ENCODE data around the gene MAPKAP1.
A peak's percentile ranks its signal among the peaks of the same experiment; 100 is the strongest.

The MAPKAP1 gene

DNA sequence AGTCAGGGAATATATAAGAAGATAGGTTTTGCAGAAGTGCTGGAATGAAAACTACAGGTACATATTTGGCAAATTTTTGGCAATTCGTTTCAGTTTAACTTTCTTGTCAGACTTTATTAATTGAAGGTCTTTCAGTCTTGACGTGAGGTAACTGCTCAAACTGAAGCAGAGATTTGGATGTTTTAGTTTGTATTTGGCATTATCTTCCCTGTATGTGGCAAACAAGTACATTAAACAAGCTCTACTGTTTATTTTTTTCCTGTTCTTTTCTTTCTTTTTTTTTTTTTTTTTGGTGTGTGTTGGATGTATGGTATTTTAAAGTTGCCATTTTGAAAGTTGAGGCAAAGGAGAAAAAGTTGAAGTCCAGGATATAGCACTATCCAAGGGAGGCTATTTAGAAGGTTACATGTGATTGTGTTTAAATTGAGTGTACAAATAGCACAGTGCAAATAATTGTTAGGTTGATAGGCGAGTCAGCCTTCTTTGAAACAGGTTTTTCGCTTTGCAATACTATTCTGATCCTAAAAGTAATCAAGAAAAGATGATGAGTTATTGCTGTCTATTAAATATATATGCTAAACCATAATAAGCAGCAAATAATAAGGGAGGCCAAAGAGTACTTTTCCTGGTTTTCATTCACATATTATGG, 42.4 kb upstream of the MAPKAP1 start:
- Histone ChIP-seq H3K4me2 (peak overlapping the region; percentile 85 to 97 (median 94); a peak in 18 of 22 replicates), H3K27me3 (peaks cover 32 to 59% (median 51%) of the 10 kb centered on the region in 11 experiments), H3K9ac (no peak overlapping the region), H3K36me3 (peaks cover 0 to 33% (median 4%) of the 10 kb centered on the region in 11 experiments; a peak in 7 of 22 replicates), H4K20me1 (peaks cover 0 to 44% (median 23%) of the 10 kb centered on the region in 11 experiments; a peak in 15 of 22 replicates), H3K9me3 (replicated peaks in 1 of 11) (no peaks in the 10 kb centered on the region), H3K4me1 (peaks cover 15 to 29% (median 20%) of the 10 kb centered on the region in 10 experiments; a peak in 19 of 20 replicates), H3K27ac (no peak overlapping the region), H3K4me3 (peak overlapping the region in 6 of 10 experiments; percentile 70 to 84 (median 79); a peak in 8 of 20 replicates)
- TF ChIP-seq Cebpa-rat (IDR thresholded peaks at IDR 0.05) = no peak

DNA sequence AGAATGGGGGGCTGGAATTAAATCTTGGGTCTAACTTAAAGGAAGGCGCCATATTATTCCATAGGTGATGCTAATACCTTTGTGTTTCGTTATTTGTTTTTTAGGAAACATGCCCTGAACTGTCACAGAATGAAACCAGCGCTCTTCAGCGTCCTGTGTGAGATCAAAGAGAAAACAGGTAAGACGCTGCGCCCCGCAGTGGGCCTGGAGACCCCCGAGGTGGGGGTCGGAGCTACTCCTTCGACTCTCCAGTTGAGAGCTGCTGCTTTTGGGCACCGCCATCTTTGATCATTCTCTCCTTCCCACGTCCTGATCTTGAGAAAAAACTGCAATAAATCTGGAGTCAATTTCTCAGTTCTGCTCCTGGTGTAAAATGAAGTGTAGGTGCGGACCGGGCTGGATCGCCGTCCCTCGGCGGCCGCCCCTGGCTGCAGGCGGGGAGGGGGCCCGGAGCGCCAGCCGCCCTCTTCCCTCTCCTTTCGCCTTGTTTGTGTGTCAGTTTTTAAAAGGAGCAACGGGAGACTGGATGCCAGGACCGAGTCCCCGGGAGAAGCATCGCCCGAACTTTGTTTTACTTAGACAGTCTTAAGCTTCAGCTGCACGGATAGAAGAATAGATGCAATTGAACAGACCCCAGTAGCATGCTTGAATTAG, 41.6 kb upstream of the MAPKAP1 start:
- Histone ChIP-seq H4K20me1 (peaks cover 0 to 44% (median 23%) of the 10 kb centered on the region in 11 experiments; a peak in 15 of 22 replicates), H3K27ac (peak overlapping the region in 7 of 11 experiments; percentile 69 to 87 (median 76); a peak in 12 of 22 replicates), H3K27me3 (peaks cover 32 to 58% (median 51%) of the 10 kb centered on the region in 11 experiments), H3K9me3 (replicated peaks in 1 of 11) (no peaks in the 10 kb centered on the region), H3K4me1 (peaks cover 15 to 29% (median 20%) of the 10 kb centered on the region in 10 experiments; a peak in 19 of 20 replicates), H3K36me3 (peaks cover 0 to 33% (median 4%) of the 10 kb centered on the region in 11 experiments; a peak in 7 of 22 replicates), H3K4me2 (peak overlapping the region; percentile 85 to 97 (median 94)), H3K4me3 (peak overlapping the region; percentile 70 to 91 (median 80)), H3K9ac (peak overlapping the region; percentile 75 to 88 (median 85))
- TF ChIP-seq Cebpa-rat (IDR thresholded peaks at IDR 0.05) = no peak

DNA sequence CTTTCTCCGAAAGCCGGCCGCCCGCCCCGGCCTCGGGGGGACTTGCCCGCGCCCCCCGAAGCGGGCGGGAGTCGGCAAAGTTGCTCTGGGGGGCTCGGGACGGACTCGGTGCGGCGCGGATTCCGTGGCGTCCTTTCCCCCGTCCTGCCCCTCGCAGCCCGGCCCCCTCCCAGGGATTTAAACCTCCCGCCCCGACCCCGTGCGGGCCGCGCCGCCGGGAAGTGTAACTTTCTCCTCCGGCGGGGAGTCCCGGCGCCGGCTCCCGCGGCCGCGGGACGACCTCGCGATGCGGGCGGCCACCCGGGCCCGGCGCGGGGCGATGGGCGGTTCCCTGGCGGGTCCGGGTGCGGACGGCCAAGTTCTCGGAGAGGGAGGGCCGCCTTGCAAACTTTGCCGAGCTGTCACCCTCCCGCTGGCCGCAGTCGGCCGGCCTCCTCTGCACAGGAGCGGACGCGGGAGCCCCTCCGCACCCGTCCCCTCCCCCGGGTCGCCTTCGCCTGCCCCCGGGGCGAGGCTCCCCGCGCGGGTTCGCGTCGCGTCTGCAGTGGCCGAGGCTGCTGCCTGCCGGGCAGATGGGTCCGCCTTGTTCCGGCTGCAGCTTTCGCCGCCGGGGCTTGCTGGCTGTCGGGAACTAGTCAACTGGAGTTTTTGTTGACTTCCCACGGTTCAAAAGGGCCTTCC, 40.9 kb upstream of the MAPKAP1 start:
- peak overlapping the region; percentile 75 to 88 (median 85) for H3K9ac ChIP-seq
- no peak for TF ChIP-seq Cebpa-rat (IDR thresholded peaks at IDR 0.05)
- peaks cover 0 to 33% (median 4%) of the 10 kb centered on the region in 11 experiments; a peak in 7 of 22 replicates for H3K36me3 ChIP-seq
- peaks cover 0 to 44% (median 23%) of the 10 kb centered on the region in 11 experiments; a peak in 15 of 22 replicates for H4K20me1 ChIP-seq
- H3K27ac ChIP-seq = peak overlapping the region; percentile 56 to 87 (median 77); a peak in 21 of 22 replicates
- H3K9me3 ChIP-seq (replicated peaks in 1 of 11) = no peaks in the 10 kb centered on the region
- peaks cover 32 to 57% (median 51%) of the 10 kb centered on the region in 11 experiments for H3K27me3 ChIP-seq
- peaks cover 15 to 29% (median 20%) of the 10 kb centered on the region in 10 experiments; a peak in 19 of 20 replicates for H3K4me1 ChIP-seq
- H3K4me3 ChIP-seq = peak overlapping the region; percentile 70 to 91 (median 80)
- H3K4me2 ChIP-seq = peak overlapping the region; percentile 85 to 97 (median 94)

DNA sequence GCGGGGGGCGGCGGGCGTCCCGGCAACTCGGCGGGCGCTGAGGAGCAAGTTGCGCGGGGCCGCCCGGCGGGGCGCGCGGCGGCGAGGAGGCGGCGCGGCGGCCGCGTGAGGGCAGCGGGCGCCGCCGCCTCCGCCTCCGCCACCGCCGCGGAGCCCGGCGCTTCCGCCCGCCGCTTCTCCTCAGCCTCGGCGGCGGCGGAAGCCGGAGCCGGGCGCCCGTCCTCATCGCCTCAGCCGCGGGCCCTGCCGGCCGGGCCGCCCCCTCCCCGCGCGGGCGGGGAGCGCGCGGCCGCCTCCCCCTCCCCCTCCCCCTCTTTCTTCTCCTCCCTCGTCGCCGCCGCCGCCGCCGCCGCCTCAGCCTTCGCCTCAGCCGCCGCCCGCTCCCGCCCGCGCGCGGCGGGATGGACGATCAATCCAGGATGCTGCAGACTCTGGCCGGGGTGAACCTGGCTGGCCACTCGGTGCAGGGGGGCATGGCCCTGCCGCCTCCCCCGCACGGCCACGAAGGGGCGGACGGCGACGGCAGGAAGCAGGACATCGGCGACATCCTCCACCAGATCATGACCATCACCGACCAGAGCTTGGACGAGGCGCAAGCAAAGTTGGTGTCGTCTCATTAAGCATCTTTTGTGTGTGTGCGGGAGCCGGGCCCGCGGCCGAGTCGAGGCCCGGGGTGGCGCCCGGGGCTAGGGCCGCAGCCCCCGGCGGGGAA, 40.2 kb upstream of the MAPKAP1 start, which contains the start of gene PBX3:
Gene PBX3, plus strand, starts transcription at position 321 of the 712 bp plus-strand sequence.
- Histone ChIP-seq H3K4me3 (peak within 1 kb of the TSS; percentile 70 to 91 (median 80)), H3K4me1 (peaks cover 15 to 29% (median 20%) of the 10 kb centered on the region in 10 experiments; a peak in 19 of 20 replicates), H3K9ac (peak within 1 kb of the TSS; percentile 75 to 88 (median 85)), H3K9me3 (replicated peaks in 1 of 11) (no peaks in the 10 kb centered on the region), H3K27ac (peak within 1 kb of the TSS; percentile 56 to 87 (median 77); a peak in 21 of 22 replicates), H4K20me1 (peaks cover 0 to 44% (median 23%) of the 10 kb centered on the region in 11 experiments; a peak in 15 of 22 replicates), H3K36me3 (peaks cover 0 to 33% (median 4%) of the 10 kb centered on the region in 11 experiments; a peak in 7 of 22 replicates), H3K27me3 (peaks cover 32 to 51% (median 49%) of the 10 kb centered on the region in 11 experiments), H3K4me2 (peak within 1 kb of the TSS; percentile 85 to 97 (median 94))
- no peak for TF ChIP-seq Cebpa-rat (IDR thresholded peaks at IDR 0.05)

DNA sequence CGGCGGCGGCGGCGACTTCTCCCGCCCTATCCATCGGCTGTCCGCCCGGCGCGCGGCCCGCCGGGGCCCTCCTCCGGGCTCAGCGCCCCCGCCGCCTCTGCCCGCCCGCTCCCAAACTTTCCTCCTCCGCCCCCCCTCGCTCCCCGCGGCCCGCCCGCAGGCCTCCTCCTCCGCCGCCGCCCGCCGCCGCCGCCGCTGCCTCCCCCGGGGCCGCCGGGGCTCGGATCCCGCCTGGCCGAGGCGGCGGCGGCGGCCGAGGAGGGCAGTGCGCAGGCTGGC, 39.7 kb upstream of the MAPKAP1 start:
- Histone ChIP-seq H3K4me3 (peak overlapping the region; percentile 70 to 91 (median 80)), H3K9ac (peak overlapping the region; percentile 75 to 88 (median 85)), H4K20me1 (peaks cover 0 to 44% (median 23%) of the 10 kb centered on the region in 11 experiments; a peak in 15 of 22 replicates), H3K27ac (peak overlapping the region; percentile 56 to 87 (median 77); a peak in 21 of 22 replicates), H3K27me3 (peaks cover 32 to 46% (median 45%) of the 10 kb centered on the region in 11 experiments), H3K36me3 (peaks cover 0 to 33% (median 4%) of the 10 kb centered on the region in 11 experiments; a peak in 7 of 22 replicates), H3K9me3 (replicated peaks in 1 of 11) (no peaks in the 10 kb centered on the region), H3K4me2 (peak overlapping the region in 10 of 11 experiments; percentile 21 to 97 (median 94); a peak in 17 of 22 replicates), H3K4me1 (peaks cover 15 to 29% (median 20%) of the 10 kb centered on the region in 10 experiments; a peak in 19 of 20 replicates)
- TF ChIP-seq Cebpa-rat (IDR thresholded peaks at IDR 0.05) = no peak

DNA sequence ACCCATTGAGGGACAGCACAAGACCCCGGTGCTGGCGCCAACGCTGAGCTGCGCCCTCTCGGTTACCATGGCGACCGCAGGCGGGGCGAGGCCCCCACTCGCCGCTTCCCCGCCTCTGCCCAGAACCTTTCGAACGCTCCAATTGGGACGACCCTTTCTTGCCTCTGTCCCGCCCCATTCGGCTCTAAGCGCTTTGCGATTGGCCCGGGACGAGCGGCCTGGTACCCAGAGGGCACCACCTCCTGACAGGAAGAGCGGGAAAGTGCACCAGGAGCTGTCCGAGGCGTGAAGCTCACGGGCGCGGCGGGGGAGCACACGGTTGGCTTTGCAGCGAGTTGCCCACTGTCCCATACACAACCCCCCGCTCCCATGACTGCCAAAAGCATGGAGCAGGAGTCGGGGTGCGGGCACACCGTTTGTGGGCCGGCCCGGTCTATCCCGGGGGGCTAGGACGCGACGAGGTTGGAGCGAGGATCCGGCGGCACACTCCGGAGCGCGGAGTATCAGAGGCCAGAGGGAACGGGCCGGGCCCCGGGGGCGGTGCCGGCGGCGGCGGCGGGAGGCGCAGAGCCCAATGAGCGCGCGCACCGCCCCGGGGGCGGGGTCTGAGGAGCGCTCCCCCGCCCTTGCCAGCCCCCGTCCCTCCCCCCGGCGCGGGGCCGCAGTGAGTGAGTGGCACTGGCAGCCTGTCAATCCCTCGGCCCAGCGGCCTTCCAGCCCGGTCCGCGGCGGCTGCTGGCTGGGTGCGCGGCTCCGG, 39.2 kb upstream of the MAPKAP1 start:
- Histone ChIP-seq H3K4me2 (peak overlapping the region; percentile 78 to 97 (median 94)), H3K9me3 (replicated peaks in 1 of 11) (no peaks in the 10 kb centered on the region), H3K4me3 (peak overlapping the region; percentile 70 to 91 (median 80)), H4K20me1 (peaks cover 0 to 39% (median 23%) of the 10 kb centered on the region in 11 experiments; a peak in 15 of 22 replicates), H3K4me1 (peaks cover 15 to 29% (median 20%) of the 10 kb centered on the region in 10 experiments; a peak in 19 of 20 replicates), H3K27ac (peak overlapping the region in 10 of 11 experiments; percentile 69 to 87 (median 79); a peak in 20 of 22 replicates), H3K36me3 (peaks cover 0 to 27% (median 0%) of the 10 kb centered on the region in 11 experiments; a peak in 7 of 22 replicates), H3K9ac (peak overlapping the region; percentile 75 to 88 (median 85); a peak in 21 of 22 replicates), H3K27me3 (peaks cover 31 to 41% (median 40%) of the 10 kb centered on the region in 11 experiments)
- no peak for TF ChIP-seq Cebpa-rat (IDR thresholded peaks at IDR 0.05)

DNA sequence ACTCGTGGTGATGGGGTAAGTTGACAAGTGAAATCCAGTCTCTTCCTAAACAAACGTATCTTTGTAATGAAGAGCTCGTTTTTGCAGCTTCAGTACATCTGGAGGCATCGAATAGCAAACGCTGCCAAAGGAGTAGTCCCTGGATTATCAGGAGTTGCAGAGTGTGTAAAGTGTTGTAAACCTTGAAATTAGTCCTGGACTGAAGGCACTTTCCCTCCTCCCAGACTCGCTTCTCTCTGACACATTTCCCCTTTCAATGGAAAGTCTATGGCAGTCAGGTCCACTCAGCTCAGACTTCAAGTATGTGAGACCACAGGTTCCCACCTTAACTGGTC, 38.6 kb upstream of the MAPKAP1 start:
- Histone ChIP-seq H3K9ac (peak overlapping the region in 8 of 11 experiments; percentile 17 to 88 (median 86); a peak in 11 of 22 replicates), H3K27me3 (peaks cover 26 to 35% (median 35%) of the 10 kb centered on the region in 11 experiments), H3K4me1 (peaks cover 15 to 28% (median 20%) of the 10 kb centered on the region in 10 experiments; a peak in 19 of 20 replicates), H4K20me1 (peaks cover 0 to 34% (median 21%) of the 10 kb centered on the region in 11 experiments; a peak in 15 of 22 replicates), H3K9me3 (replicated peaks in 1 of 11) (no peaks in the 10 kb centered on the region), H3K36me3 (peaks cover 0 to 22% (median 0%) of the 10 kb centered on the region in 11 experiments; a peak in 7 of 22 replicates), H3K27ac (peak overlapping the region in 1 of 11 experiments; percentile 73; a peak in 2 of 22 replicates), H3K4me3 (peak overlapping the region; percentile 70 to 91 (median 80)), H3K4me2 (peak overlapping the region; percentile 78 to 97 (median 94))
- TF ChIP-seq Cebpa-rat (IDR thresholded peaks at IDR 0.05) = no peak
